ENCODE data around the gene MYH7.
A peak's percentile ranks its signal among the peaks of the same experiment; 100 is the strongest.

Gene MYH7

DNA sequence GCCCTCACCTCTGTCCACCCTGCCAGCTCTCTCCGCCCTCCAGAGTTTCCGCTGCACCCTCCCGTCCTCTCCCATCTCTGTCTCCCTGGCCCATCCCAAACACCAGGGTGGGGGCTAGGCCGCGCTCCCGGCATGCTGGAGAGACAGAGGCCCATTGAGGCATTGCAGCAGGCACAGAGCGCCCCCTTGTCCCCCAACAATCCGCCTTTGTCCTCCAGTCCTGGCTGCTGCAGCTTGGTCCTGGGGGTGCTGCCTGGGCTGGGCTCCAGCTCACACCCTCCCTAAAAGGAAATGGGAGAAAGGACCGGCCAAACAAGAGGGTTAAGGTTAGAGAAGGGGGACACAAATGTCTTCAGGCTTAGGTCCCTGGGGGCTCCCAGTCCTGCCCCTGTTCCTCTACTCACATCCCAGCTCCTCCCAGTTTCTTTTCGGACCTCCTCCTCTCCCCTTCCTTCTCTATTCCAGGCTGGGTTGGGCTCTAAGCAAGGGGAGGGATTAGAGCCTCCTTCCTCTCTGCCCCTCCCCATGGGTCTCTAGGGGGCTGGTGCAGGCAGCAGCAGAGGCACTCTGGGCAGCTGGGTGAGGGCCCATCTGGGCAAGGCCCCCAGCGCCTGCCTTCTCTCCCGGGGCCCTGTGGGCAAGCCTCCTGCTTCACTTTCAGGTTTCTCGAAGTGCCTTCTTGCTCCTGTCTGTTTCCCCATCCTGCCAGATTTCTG, 58.8 kb downstream of the MYH7 start, which contains the start of gene CMTM5:
TSS of gene CMTM5 (plus strand) at position 565 of the 716 bp plus-strand sequence. CDS start 206 bp downstream, outside the sequence.
- Histone ChIP-seq H3K27me3 (peaks cover 0 to 7% (median 0%) of the 10 kb centered on the region in 11 experiments; a peak in 2 of 22 replicates), H3K4me2 (peak within 1 kb of the TSS; percentile 46 to 96 (median 77)), H4K20me1 (peaks cover 0 to 6% (median 0%) of the 10 kb centered on the region in 11 experiments; a peak in 3 of 22 replicates), H3K9ac (peak within 1 kb of the TSS in 9 of 11 experiments; percentile 7 to 50 (median 32); a peak in 14 of 22 replicates), H3K4me1 (peaks cover 15 to 54% (median 34%) of the 10 kb centered on the region in 10 experiments; a peak in 19 of 20 replicates), H3K36me3 (no peaks in the 10 kb centered on the region), H3K27ac (peak within 1 kb of the TSS in 7 of 11 experiments; percentile 14 to 54 (median 32); a peak in 10 of 22 replicates), H3K9me3 (replicated peaks in 1 of 11) (no peaks in the 10 kb centered on the region), H3K4me3 (peak within 1 kb of the TSS in 2 of 10 experiments; percentile 9 to 12; a peak in 2 of 20 replicates)
- TF ChIP-seq Cebpa-rat (IDR thresholded peaks at IDR 0.05) = no peak

DNA sequence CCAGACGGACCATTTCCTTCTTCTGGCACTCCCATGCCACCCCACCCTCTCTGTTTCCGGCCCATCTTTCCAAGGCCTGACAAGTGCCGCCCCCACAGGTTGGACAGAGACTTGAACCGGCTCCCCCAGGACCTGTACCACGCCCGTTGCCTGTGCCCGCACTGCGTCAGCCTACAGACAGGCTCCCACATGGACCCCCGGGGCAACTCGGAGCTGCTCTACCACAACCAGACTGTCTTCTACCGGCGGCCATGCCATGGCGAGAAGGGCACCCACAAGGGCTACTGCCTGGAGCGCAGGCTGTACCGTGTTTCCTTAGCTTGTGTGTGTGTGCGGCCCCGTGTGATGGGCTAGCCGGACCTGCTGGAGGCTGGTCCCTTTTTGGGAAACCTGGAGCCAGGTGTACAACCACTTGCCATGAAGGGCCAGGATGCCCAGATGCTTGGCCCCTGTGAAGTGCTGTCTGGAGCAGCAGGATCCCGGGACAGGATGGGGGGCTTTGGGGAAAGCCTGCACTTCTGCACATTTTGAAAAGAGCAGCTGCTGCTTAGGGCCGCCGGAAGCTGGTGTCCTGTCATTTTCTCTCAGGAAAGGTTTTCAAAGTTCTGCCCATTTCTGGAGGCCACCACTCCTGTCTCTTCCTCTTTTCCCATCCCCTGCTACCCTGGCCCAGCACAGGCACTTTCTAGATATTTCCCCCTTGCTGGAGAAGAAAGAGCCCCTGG, 59.8 kb downstream of the MYH7 start:
- peaks cover 0 to 5% (median 0%) of the 10 kb centered on the region in 11 experiments; a peak in 2 of 22 replicates for H4K20me1 ChIP-seq
- no peak overlapping the region for H3K9ac ChIP-seq
- H3K27me3 ChIP-seq = no peaks in the 10 kb centered on the region; a peak in 1 of 22 replicates
- H3K4me3 ChIP-seq = no peak overlapping the region
- no peaks in the 10 kb centered on the region for H3K36me3 ChIP-seq
- no peaks in the 10 kb centered on the region for H3K9me3 ChIP-seq (replicated peaks in 1 of 11)
- no peak overlapping the region for H3K27ac ChIP-seq
- peaks cover 15 to 48% (median 29%) of the 10 kb centered on the region in 10 experiments; a peak in 19 of 20 replicates for H3K4me1 ChIP-seq
- H3K4me2 ChIP-seq = peak overlapping the region in 1 of 11 experiments; percentile 74; a peak in 4 of 22 replicates
- TF ChIP-seq Cebpa-rat (IDR thresholded peaks at IDR 0.05) = no peak

DNA sequence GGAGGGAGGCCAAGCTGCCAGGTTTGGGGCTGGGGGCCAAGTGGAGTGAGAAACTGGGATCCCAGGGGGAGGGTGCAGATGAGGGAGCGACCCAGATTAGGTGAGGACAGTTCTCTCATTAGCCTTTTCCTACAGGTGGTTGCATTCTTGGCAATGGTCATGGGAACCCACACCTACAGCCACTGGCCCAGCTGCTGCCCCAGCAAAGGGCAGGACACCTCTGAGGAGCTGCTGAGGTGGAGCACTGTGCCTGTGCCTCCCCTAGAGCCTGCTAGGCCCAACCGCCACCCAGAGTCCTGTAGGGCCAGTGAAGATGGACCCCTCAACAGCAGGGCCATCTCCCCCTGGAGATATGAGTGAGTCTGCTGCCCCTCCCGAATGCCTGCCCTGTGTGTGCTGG, 62.4 kb downstream of the MYH7 start:
- Histone ChIP-seq H3K9me3 (replicated peaks in 1 of 11) (no peaks in the 10 kb centered on the region), H3K27me3 (no peaks in the 10 kb centered on the region; a peak in 1 of 22 replicates)
- no peak for TF ChIP-seq Cebpa-rat (IDR thresholded peaks at IDR 0.05)

GRCh38 chr14:23372509-23372908, 63.0 kb downstream of the MYH7 start, which contains the start of gene IL25:
IL25 (plus strand) TSS chr14:23372809.
- Histone ChIP-seq H3K4me1 (peaks cover 15 to 21% (median 19%) of the 10 kb centered on the region in 10 experiments; a peak in 19 of 20 replicates), H3K9ac (no peak within 1 kb of the TSS), H4K20me1 (0 out of 22 replicates have a peak, but pooled peaks cover 0 to 4% (median 0%) of the 10 kb centered on the region in 11 experiments), H3K4me3 (no peak within 1 kb of the TSS), H3K36me3 (no peaks in the 10 kb centered on the region), H3K9me3 (replicated peaks in 1 of 11) (no peaks in the 10 kb centered on the region), H3K27ac (no peak within 1 kb of the TSS), H3K4me2 (no peak within 1 kb of the TSS), H3K27me3 (no peaks in the 10 kb centered on the region; a peak in 1 of 22 replicates)
- TF ChIP-seq Cebpa-rat (IDR thresholded peaks at IDR 0.05) = no peak

More for the DNA sequence above, 62.4 kb downstream of the MYH7 start:
- Histone ChIP-seq H3K4me2 (no peak overlapping the region), H3K27ac (no peak overlapping the region), H4K20me1 (0 out of 22 replicates have a peak, but pooled peaks cover 0 to 5% (median 0%) of the 10 kb centered on the region in 11 experiments), H3K4me1 (peaks cover 15 to 26% (median 24%) of the 10 kb centered on the region in 10 experiments; a peak in 19 of 20 replicates), H3K4me3 (no peak overlapping the region), H3K36me3 (no peaks in the 10 kb centered on the region), H3K9ac (no peak overlapping the region)

GRCh38 chr14:23371865-23372264, 63.6 kb downstream of the MYH7 start:
- no peaks in the 10 kb centered on the region; a peak in 1 of 22 replicates for H3K27me3 ChIP-seq
- H3K4me2 ChIP-seq = no peak overlapping the region
- H3K4me3 ChIP-seq = no peak overlapping the region
- no peaks in the 10 kb centered on the region for H3K9me3 ChIP-seq (replicated peaks in 1 of 11)
- H3K9ac ChIP-seq = no peak overlapping the region
- peaks cover 9 to 15% (median 12%) of the 10 kb centered on the region in 10 experiments; a peak in 19 of 20 replicates for H3K4me1 ChIP-seq
- H4K20me1 ChIP-seq = no peaks in the 10 kb centered on the region
- H3K27ac ChIP-seq = no peak overlapping the region
- TF ChIP-seq Cebpa-rat (IDR thresholded peaks at IDR 0.05) = no peak
- no peaks in the 10 kb centered on the region for H3K36me3 ChIP-seq

DNA sequence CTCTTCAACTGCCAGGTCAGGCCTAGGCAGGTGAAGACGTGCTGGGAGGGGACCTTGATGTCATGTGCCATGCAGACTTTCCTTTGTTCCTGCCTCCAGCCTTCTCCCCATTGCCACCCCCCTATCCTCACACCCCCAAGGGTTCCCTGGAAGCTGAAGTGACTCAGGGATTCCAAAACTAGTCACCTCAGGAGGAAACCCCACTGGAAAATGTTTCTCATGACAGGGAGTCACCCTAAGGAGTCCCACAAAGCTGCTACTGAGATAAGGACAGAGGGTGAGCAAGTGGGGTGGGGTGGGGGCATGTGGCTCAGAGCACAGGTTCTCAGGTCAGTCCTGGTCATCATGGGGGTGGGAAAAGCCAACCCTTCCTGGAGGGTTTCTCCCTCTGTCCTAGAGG, 65.2 kb downstream of the MYH7 start:
- no peak for TF ChIP-seq Cebpa-rat (IDR thresholded peaks at IDR 0.05)
- no peaks in the 10 kb centered on the region for H4K20me1 ChIP-seq
- H3K27ac ChIP-seq = no peak overlapping the region
- no peak overlapping the region for H3K9ac ChIP-seq
- H3K9me3 ChIP-seq (replicated peaks in 1 of 11) = peaks cover 0 to 8% (median 6%) of the 10 kb centered on the region in 11 experiments; a peak in 8 of 22 replicates
- H3K4me2 ChIP-seq = no peak overlapping the region
- no peak overlapping the region for H3K4me3 ChIP-seq
- H3K36me3 ChIP-seq = no peaks in the 10 kb centered on the region
- no peaks in the 10 kb centered on the region for H3K4me1 ChIP-seq
- peaks cover 0 to 9% (median 8%) of the 10 kb centered on the region in 11 experiments; a peak in 18 of 22 replicates for H3K27me3 ChIP-seq

GRCh38 chr14:23366426-23366921, 69.0 kb downstream of the MYH7 start:
- TF ChIP-seq Cebpa-rat (IDR thresholded peaks at IDR 0.05) = no peak
- Histone ChIP-seq H4K20me1 (no peaks in the 10 kb centered on the region), H3K9me3 (replicated peaks in 1 of 11) (peaks cover 0 to 12% (median 7%) of the 10 kb centered on the region in 11 experiments; a peak in 8 of 22 replicates), H3K4me3 (no peak overlapping the region), H3K9ac (no peak overlapping the region), H3K27ac (no peak overlapping the region), H3K4me1 (peaks cover 0 to 12% (median 0%) of the 10 kb centered on the region in 10 experiments; a peak in 4 of 20 replicates), H3K4me2 (no peak overlapping the region), H3K36me3 (no peaks in the 10 kb centered on the region), H3K27me3 (peaks cover 6 to 27% (median 21%) of the 10 kb centered on the region in 11 experiments; a peak in 20 of 22 replicates)

GRCh38 chr14:23365732-23366425, 69.6 kb downstream of the MYH7 start:
- H3K9me3 ChIP-seq (replicated peaks in 1 of 11) = peaks cover 0 to 12% (median 7%) of the 10 kb centered on the region in 11 experiments; a peak in 8 of 22 replicates
- no peak overlapping the region for H3K27ac ChIP-seq
- no peak overlapping the region for H3K4me2 ChIP-seq
- H3K4me3 ChIP-seq = no peak overlapping the region
- no peak for TF ChIP-seq Cebpa-rat (IDR thresholded peaks at IDR 0.05)
- H3K27me3 ChIP-seq = peaks cover 6 to 27% (median 21%) of the 10 kb centered on the region in 11 experiments; a peak in 20 of 22 replicates
- peaks cover 0 to 12% (median 0%) of the 10 kb centered on the region in 10 experiments; a peak in 4 of 20 replicates for H3K4me1 ChIP-seq
- H3K36me3 ChIP-seq = no peaks in the 10 kb centered on the region
- no peak overlapping the region for H3K9ac ChIP-seq
- no peaks in the 10 kb centered on the region for H4K20me1 ChIP-seq
